Measurements from ENCODE around the gene HES5.
"Not testable (repeated sequence)": the region's sequence is repeated elsewhere in the genome, so short reads cannot be mapped to it uniquely, and the experiment has no call there.

DNA sequence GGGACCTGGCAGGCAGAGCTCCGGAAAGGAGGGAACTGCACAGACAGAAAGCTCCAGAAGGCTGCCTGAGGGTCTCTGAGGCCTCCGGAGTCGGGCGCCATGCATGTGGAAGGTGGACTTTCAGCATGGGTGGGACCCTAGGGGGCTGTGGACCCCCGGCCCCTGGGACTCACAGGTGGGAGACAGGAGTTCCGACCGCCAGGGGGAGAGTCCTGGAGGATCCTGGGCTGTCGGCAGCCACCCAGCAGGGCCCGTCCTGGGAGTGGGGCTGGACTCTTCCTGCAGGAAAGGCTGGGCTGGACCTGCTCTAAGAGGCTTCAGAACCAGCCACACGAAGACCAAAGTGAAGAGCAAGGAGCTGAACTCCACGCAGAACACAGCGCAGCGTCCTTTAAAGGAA, 39.6 kb upstream of the HES5 start:
- TF ChIP-seq, protein P1, sequence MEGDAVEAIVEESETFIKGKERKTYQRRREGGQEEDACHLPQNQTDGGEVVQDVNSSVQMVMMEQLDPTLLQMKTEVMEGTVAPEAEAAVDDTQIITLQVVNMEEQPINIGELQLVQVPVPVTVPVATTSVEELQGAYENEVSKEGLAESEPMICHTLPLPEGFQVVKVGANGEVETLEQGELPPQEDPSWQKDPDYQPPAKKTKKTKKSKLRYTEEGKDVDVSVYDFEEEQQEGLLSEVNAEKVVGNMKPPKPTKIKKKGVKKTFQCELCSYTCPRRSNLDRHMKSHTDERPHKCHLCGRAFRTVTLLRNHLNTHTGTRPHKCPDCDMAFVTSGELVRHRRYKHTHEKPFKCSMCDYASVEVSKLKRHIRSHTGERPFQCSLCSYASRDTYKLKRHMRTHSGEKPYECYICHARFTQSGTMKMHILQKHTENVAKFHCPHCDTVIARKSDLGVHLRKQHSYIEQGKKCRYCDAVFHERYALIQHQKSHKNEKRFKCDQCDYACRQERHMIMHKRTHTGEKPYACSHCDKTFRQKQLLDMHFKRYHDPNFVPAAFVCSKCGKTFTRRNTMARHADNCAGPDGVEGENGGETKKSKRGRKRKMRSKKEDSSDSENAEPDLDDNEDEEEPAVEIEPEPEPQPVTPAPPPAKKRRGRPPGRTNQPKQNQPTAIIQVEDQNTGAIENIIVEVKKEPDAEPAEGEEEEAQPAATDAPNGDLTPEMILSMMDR (IDR thresholded peaks at IDR 0.05; ENCODE audit: low read depth, low read length, poor library complexity, severe bottlenecking), result not testable (repeated sequence)
- TF ChIP-seq EZH2phosphoT487 (IDR thresholded peaks at IDR 0.05; ENCODE audit: borderline replicate concordance, low read length), result not testable (repeated sequence)
